GM12878 (cell line): ENCODE measurements around the gene LRP1B. TPM values are rescaled to one million over a fixed set of nuclear protein-coding genes. Genes with fewer than 3 reads are reported as not detected.

Source experiments
- ATAC-seq: fragments of 200-7000 bp; cut with Tn5 transposase; 3 replicates; pipeline ENCODE4 v1.9.1; 2020; ENCODE audit warnings: mild to moderate bottlenecking, moderate library complexity
- BruUV-seq: library from RNA; stranded (reverse); fragments of 400-500 nt; replicated peaks from 2 replicates; lab custom pipeline; 2021; lab: Mats Ljungman, UMichigan
- CTCF ChIA-PET: fragments of 300-600 bp; sonication (Branson Sonifier 250); formaldehyde crosslinking; extraction: SDS; loops from one replicate; lab custom pipeline; 2021; ENCODE audit warnings: inconsistent platforms; lab: Yijun Ruan, JAX
- POLR2A ChIA-PET: fragments of 350-600 bp; formaldehyde crosslinking; extraction: SDS; loops from one replicate; lab custom pipeline; 2021; ENCODE audit warnings: inconsistent platforms; lab: Charles Lee
- RAD21 ChIA-PET: fragments of 300-600 bp; sonication (Branson Sonifier 250); formaldehyde crosslinking; loops from one replicate; lab custom pipeline; 2023; ENCODE audit warnings: antibody characterized with exemption; ENCODE audit not compliant: unreplicated experiment; lab: Charles Lee
- SMC1A ChIA-PET: fragments of 300-600 bp; sonication (Branson Sonifier 250); formaldehyde crosslinking; loops from one replicate; lab custom pipeline; 2023; ENCODE audit not compliant: unreplicated experiment, uncharacterized antibody; lab: Charles Lee
- DNase-seq: peaks from one replicate; pipeline ENCODE4 v3.0.0-alpha.2; 2011; ENCODE audit warnings: low read depth, low spot score
- FAIRE-seq: peaks from 3 replicates; lab custom pipeline; 2011; peaks lifted over from hg19 to GRCh38; lab: Jason Lieb, UNC
- H2AFZ ChIP-seq: 2 replicates; pipeline ENCODE4 v1.6.0; 2011; ENCODE audit warnings: low read depth, low read length, control low read depth; ENCODE audit not compliant: control insufficient read depth
- H3K27ac ChIP-seq: 2 replicates; pipeline ENCODE4 v1.5.1; 2011; ENCODE audit warnings: control low read depth; ENCODE audit not compliant: control insufficient read depth, insufficient read depth
- H3K27me3 ChIP-seq, 2 experiments: replicated peaks in 1 of 2; 2 replicates each; pipeline versions ENCODE4 v1.6.0 to v1.6.1; 2011; ENCODE audit warnings: low read length in 1 of 2; ENCODE audit not compliant: control insufficient read depth in 2 of 2, insufficient read depth in 2 of 2
- H3K36me3 ChIP-seq, 2 experiments: 2 replicates each; pipeline ENCODE4 v1.5.1; 2011; ENCODE audit warnings: low read length in 1 of 2; ENCODE audit not compliant: control insufficient read depth in 2 of 2, insufficient read depth in 2 of 2
- H3K4me1 ChIP-seq: 2 replicates; pipeline ENCODE4 v1.6.1; 2011; ENCODE audit warnings: mild to moderate bottlenecking, low read length, moderate library complexity, mixed read lengths; ENCODE audit not compliant: control insufficient read depth, insufficient read depth
- H3K4me2 ChIP-seq: 2 replicates; pipeline ENCODE4 v1.6.0; 2011; ENCODE audit warnings: control low read depth; ENCODE audit not compliant: control insufficient read depth, insufficient read depth
- H3K4me3 ChIP-seq: fragments of 200-600 bp; sonication (generic); 2 replicates; pipeline ENCODE4 v1.5.1; 2016
- H3K79me2 ChIP-seq: 2 replicates; pipeline ENCODE4 v1.6.0; 2011; ENCODE audit warnings: low read length; ENCODE audit not compliant: control insufficient read depth, insufficient read depth
- H3K9ac ChIP-seq: 2 replicates; pipeline ENCODE4 v1.8.0; 2011; ENCODE audit warnings: low read length, control low read depth, mixed read lengths; ENCODE audit not compliant: control insufficient read depth, insufficient read depth
- H3K9me3 ChIP-seq: replicated peaks from 3 replicates; pipeline ENCODE4 v1.5.1; 2011; ENCODE audit warnings: mild to moderate bottlenecking, low read length; ENCODE audit not compliant: control insufficient read depth, insufficient read depth
- H4K20me1 ChIP-seq: 2 replicates; pipeline ENCODE4 v1.6.0; 2011; ENCODE audit not compliant: control insufficient read depth, insufficient read depth
- BMI1 ChIP-seq: fragments of 450-650 bp; IDR thresholded peaks from 2 replicates; pipeline ENCODE4 v1.6.1; 2016; ENCODE audit warnings: mild to moderate bottlenecking, moderate library complexity, borderline replicate concordance
- CHD1 ChIP-seq: IDR thresholded peaks from 2 replicates; pipeline ENCODE4 v1.6.1; 2012; ENCODE audit warnings: low read depth, low read length, improper control_type of control experiment
- MEF2B ChIP-seq: fragments of 450-650 bp; IDR thresholded peaks from 2 replicates; pipeline ENCODE4 v1.6.1; 2018; ENCODE audit warnings: mild to moderate bottlenecking, moderate library complexity; ENCODE audit not compliant: partially characterized antibody, poor library complexity, severe bottlenecking
- NFYB ChIP-seq: IDR thresholded peaks from 2 replicates; pipeline ENCODE4 v1.6.1; 2011; ENCODE audit warnings: low read depth, mild to moderate bottlenecking, low read length, improper control_type of control experiment, moderate library complexity; ENCODE audit not compliant: insufficient read depth
- POU2F2 ChIP-seq: IDR thresholded peaks from 3 replicates; pipeline ENCODE4 v1.6.1; 2011; ENCODE audit warnings: low read depth, mild to moderate bottlenecking, low read length, borderline replicate concordance
- PRDM15 ChIP-seq: fragments of 450-650 bp; formaldehyde crosslinking; IDR thresholded peaks from 2 replicates; pipeline ENCODE4 v1.4.0; 2020; ENCODE audit warnings: mild to moderate bottlenecking, moderate library complexity
- ZNF592 ChIP-seq: fragments of 450-650 bp; IDR thresholded peaks from 2 replicates; pipeline ENCODE4 v1.6.1; 2017; ENCODE audit warnings: mild to moderate bottlenecking, moderate library complexity
- ZSCAN29 ChIP-seq: fragments of 450-650 bp; IDR thresholded peaks from 2 replicates; pipeline ENCODE4 v1.6.1; 2017; ENCODE audit warnings: mild to moderate bottlenecking, moderate library complexity
- WGBS: methylation state at CpG from one replicate; pipeline ENCODE4 v1.1.6; 2016; ENCODE audit warnings: low lambda C conversion rate; ENCODE audit not compliant: insufficient replicate concordance, insufficient coverage; ENCODE audit errors: missing lambda C conversion rate; 5-methylcytosine and 5-hydroxymethylcytosine counted together
- in situ Hi-C: fragments of 300-500 bp; cut with MboI; formaldehyde crosslinking; loops from 9 replicates; pipeline ENCODE4 v1.14.3; 2018; ENCODE audit warnings: mixed read lengths
- intact Hi-C: fragments of 100-400 bp; cut with micrococcal nuclease; formaldehyde crosslinking; loops from one replicate; pipeline ENCODE4 v1.14.2; 2022; ENCODE audit not compliant: unreplicated experiment
- polyA plus RNA-seq, 11 experiments: library from polyadenylated mRNA; depleted of rRNA in 4 of 11; unstranded in 6 of 11; stranded (reverse) in 5 of 11; fragments of >200 nt; fragmentation: Nextera tagmentation in 4 of 11; fragmentation: Illumina TruSeq in 1 of 11; extraction: Ambion mirVana in 4 of 11; extraction: Trizol in 1 of 11; gene quantifications; 1 replicate in 1 of 11; 2 replicates in 10 of 11; pipeline versions ENCODE4 v1.2.1 to v1.2.3, GENCODE V29; 2011 to 2016; ENCODE audit warnings: inconsistent platforms in 2 of 11, missing spikeins in 2 of 11, low read depth in 1 of 11
- total RNA-seq, 4 experiments: library from RNA; depleted of rRNA in 3 of 4; stranded (reverse); fragments of >200 nt in 3 of 4; fragmentation: Illumina TruSeq in 1 of 4; extraction: Trizol in 1 of 4; gene quantifications; 2 replicates each; pipeline versions ENCODE4 v1.2.1 to v1.2.3, GENCODE V29; 2013 to 2021
- TF ChIP-seq, protein P1 (sequence below): IDR thresholded peaks from 2 replicates; pipeline ENCODE4 v1.6.1; 2012; ENCODE audit warnings: low read depth, low read length, improper control_type of control experiment
- TF ChIP-seq, protein P2 (sequence below): fragments of 450-650 bp; IDR thresholded peaks from 2 replicates; pipeline ENCODE4 v1.6.1; 2018; ENCODE audit warnings: mild to moderate bottlenecking, low read depth, moderate library complexity; ENCODE audit not compliant: partially characterized antibody

The LRP1B gene
- total and polyA plus RNA-seq, 10 of the 15 experiments (the other 5 are each of a cell fraction or from before 2014, with no cell fraction given) = under 0.01 to 0.06 (median 0.03) TPM; not detected in 5

GRCh38 chr2:141828761-141829160 is 302.1 kb downstream of the LRP1B start (continued):
- no peak for TF ChIP-seq ZNF592

- Histone ChIP-seq H3K79me2 (no peaks in the 10 kb centered on the region), H3K4me1 (no peaks in the 10 kb centered on the region), H3K27me3 (no peaks in the 10 kb centered on the region), H3K27ac (no peak overlapping the region), H3K36me3 (no peaks in the 10 kb centered on the region), H4K20me1 (no peaks in the 10 kb centered on the region), H3K4me3 (no peak overlapping the region), H2AFZ (no peak overlapping the region), H3K4me2 (no peak overlapping the region), H3K9ac (no peak overlapping the region), H3K9me3 (no peaks in the 10 kb centered on the region)
- FAIRE-seq (no peak), DNase-seq (no peak), ATAC-seq (no peak)
- ChIA-PET SMC1A (no interaction called here), CTCF (no interaction called here), POLR2A (no interaction called here), RAD21 (no interaction called here)
- 11% methylated on average over 6 of the region's 6 CpGs for WGBS
- intact Hi-C loops (no loop called here), in situ Hi-C loops (no loop called here)
- no TSS peak for BruUV-seq
- TF ChIP-seq CHD1 (no peak), POU2F2 (no peak), PRDM15 (CRISPR knock-in tag) (no peak), ZSCAN29 (no peak), NFYB (no peak), BMI1 (no peak), MEF2B (no peak)
- TF ChIP-seq, protein P1, sequence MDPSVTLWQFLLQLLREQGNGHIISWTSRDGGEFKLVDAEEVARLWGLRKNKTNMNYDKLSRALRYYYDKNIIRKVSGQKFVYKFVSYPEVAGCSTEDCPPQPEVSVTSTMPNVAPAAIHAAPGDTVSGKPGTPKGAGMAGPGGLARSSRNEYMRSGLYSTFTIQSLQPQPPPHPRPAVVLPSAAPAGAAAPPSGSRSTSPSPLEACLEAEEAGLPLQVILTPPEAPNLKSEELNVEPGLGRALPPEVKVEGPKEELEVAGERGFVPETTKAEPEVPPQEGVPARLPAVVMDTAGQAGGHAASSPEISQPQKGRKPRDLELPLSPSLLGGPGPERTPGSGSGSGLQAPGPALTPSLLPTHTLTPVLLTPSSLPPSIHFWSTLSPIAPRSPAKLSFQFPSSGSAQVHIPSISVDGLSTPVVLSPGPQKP = no peak
- TF ChIP-seq, protein P2, sequence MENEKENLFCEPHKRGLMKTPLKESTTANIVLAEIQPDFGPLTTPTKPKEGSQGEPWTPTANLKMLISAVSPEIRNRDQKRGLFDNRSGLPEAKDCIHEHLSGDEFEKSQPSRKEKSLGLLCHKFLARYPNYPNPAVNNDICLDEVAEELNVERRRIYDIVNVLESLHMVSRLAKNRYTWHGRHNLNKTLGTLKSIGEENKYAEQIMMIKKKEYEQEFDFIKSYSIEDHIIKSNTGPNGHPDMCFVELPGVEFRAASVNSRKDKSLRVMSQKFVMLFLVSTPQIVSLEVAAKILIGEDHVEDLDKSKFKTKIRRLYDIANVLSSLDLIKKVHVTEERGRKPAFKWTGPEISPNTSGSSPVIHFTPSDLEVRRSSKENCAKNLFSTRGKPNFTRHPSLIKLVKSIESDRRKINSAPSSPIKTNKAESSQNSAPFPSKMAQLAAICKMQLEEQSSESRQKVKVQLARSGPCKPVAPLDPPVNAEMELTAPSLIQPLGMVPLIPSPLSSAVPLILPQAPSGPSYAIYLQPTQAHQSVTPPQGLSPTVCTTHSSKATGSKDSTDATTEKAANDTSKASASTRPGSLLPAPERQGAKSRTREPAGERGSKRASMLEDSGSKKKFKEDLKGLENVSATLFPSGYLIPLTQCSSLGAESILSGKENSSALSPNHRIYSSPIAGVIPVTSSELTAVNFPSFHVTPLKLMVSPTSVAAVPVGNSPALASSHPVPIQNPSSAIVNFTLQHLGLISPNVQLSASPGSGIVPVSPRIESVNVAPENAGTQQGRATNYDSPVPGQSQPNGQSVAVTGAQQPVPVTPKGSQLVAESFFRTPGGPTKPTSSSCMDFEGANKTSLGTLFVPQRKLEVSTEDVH = no peak
These were observed 306.0 kb downstream of the LRP1B start for GRCh38 chr2:141824790-141825189.
